Gastroesophageal sphincter (tissue), 3 donors: Measurements from ENCODE around the gene GGTLC2.
"Not testable (repeated sequence)": the region's sequence is repeated elsewhere in the genome, so short reads cannot be mapped to it uniquely, and the experiment has no call there.

Experiments
- POLR2A ChIP-seq, 2 donors: fragments of 450-650 bp; IDR thresholded peaks; one replicate each; pipeline ENCODE4 v1.6.1; 2017; ENCODE audit warnings: antibody characterized with exemption in 2 of 2, mild to moderate bottlenecking in 2 of 2, moderate library complexity in 1 of 2
- POLR2AphosphoS5 ChIP-seq: sonication (generic); formaldehyde crosslinking; IDR thresholded peaks from one replicate; pipeline ENCODE4 v1.6.1; 2017; ENCODE audit warnings: antibody characterized with exemption
- TF ChIP-seq, protein P1 (sequence below), 4 experiments: fragments of 200-600 bp in 2 of 4; fragments of 450-650 bp in 2 of 4; sonication (generic) in 1 of 4; IDR thresholded peaks; one replicate each; pipeline ENCODE4 v1.5.1; 2017 to 2019; ENCODE audit warnings: antibody characterized with exemption in 4 of 4, mild to moderate bottlenecking in 2 of 4, moderate library complexity in 2 of 4

DNA sequence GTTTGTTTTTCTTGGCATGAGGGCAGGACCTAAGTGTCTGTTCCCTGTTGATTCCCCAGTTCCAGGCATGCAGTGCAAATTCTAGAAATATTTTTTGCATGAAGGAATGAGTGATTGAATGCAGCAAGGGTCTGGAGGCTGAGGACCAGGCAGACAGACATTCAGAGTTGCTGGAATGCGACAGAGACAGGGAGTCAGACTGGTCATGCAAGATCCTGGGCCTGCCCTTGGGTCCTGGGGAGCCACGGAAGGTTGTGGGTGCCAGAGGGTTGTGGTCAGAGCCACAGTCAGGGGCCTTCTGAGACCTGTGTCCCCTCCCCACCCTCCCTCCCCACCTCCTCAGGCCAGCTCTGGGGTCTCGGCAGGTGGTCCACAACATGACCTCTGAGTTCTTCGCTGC, 1.6 kb downstream of the GGTLC2 start:
- TF ChIP-seq, protein P1, sequence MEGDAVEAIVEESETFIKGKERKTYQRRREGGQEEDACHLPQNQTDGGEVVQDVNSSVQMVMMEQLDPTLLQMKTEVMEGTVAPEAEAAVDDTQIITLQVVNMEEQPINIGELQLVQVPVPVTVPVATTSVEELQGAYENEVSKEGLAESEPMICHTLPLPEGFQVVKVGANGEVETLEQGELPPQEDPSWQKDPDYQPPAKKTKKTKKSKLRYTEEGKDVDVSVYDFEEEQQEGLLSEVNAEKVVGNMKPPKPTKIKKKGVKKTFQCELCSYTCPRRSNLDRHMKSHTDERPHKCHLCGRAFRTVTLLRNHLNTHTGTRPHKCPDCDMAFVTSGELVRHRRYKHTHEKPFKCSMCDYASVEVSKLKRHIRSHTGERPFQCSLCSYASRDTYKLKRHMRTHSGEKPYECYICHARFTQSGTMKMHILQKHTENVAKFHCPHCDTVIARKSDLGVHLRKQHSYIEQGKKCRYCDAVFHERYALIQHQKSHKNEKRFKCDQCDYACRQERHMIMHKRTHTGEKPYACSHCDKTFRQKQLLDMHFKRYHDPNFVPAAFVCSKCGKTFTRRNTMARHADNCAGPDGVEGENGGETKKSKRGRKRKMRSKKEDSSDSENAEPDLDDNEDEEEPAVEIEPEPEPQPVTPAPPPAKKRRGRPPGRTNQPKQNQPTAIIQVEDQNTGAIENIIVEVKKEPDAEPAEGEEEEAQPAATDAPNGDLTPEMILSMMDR (IDR thresholded peaks at IDR 0.05) = not testable (repeated sequence)
- not testable (repeated sequence) for TF ChIP-seq POLR2AphosphoS5; POLR2A (IDR thresholded peaks at IDR 0.05)
